Activated CD4-positive, CD25-positive, alpha-beta regulatory T cell treated with anti-CD3 and anti-CD28 coated beads, Interleukin-2, amount 50 U/mL, for 16 hours (primary cell): ENCODE measurements around the gene MMP8.
"Not testable (repeated sequence)": the region's sequence is repeated elsewhere in the genome, so short reads cannot be mapped to it uniquely, and the experiment has no call there.

Source experiments
- DNase-seq: peaks from one replicate; pipeline ENCODE4 v3.0.0-alpha.2; 2020; ENCODE audit warnings: low read depth, low spot score

Gene MMP8

GRCh38 chr11:102724904-102725500, at the start of gene MMP8:
Gene MMP8, minus strand, starts transcription at chr11:102724954. Its CDS starts 99 bp downstream, at chr11:102724855.
- DNase-seq, result no peak

GRCh38 chr11:102773386-102773785, 48.6 kb upstream of the MMP8 start:
- DNase-seq, result no peak

- DNase-seq, result no peak
Observed at GRCh38 chr11:102771351-102771750, 46.6 kb upstream of the MMP8 start.

- no peak for DNase-seq
Observed at GRCh38 chr11:102770191-102770590, 45.4 kb upstream of the MMP8 start.

- no peak for DNase-seq
Observed at GRCh38 chr11:102767800-102768199, 43.0 kb upstream of the MMP8 start.

- no peak for DNase-seq
Observed at GRCh38 chr11:102763440-102763839, 38.7 kb upstream of the MMP8 start.

- DNase-seq, result no peak
Observed at GRCh38 chr11:102762361-102762767, 37.6 kb upstream of the MMP8 start.

- no peak for DNase-seq
Observed at GRCh38 chr11:102761646-102762238, 37.0 kb upstream of the MMP8 start.

- no peak for DNase-seq
Observed at GRCh38 chr11:102760344-102761035, 35.7 kb upstream of the MMP8 start.

GRCh38 chr11:102757823-102758549, 33.2 kb upstream of the MMP8 start:
- DNase-seq, result no peak

GRCh38 chr11:102753267-102753666, 28.5 kb upstream of the MMP8 start:
- DNase-seq, result no peak

GRCh38 chr11:102751673-102752072, 26.9 kb upstream of the MMP8 start:
- DNase-seq, result no peak

GRCh38 chr11:102749101-102749722, 24.5 kb upstream of the MMP8 start:
- DNase-seq, result no peak

- not testable (repeated sequence) for DNase-seq
Observed at GRCh38 chr11:102746746-102747578, 22.2 kb upstream of the MMP8 start.

GRCh38 chr11:102734650-102735049, 9.9 kb upstream of the MMP8 start:
- no peak for DNase-seq

GRCh38 chr11:102733232-102733875, 8.6 kb upstream of the MMP8 start:
- DNase-seq, result no peak

GRCh38 chr11:102730944-102731343, 6.2 kb upstream of the MMP8 start:
- not testable (repeated sequence) for DNase-seq

- DNase-seq, result no peak
Observed at GRCh38 chr11:102729849-102730815, 5.4 kb upstream of the MMP8 start.

- DNase-seq, result no peak
Observed at GRCh38 chr11:102727890-102728289, 3.1 kb upstream of the MMP8 start.
